Keratinocyte (primary cell): Measurements from ENCODE around the gene MAN2A2. TPM values are rescaled to one million over a fixed set of nuclear protein-coding genes. Genes with fewer than 3 reads are reported as not detected.

Source experiments
- DNase-seq: peaks from one replicate; pipeline ENCODE4 v3.0.0-alpha.2; 2011; ENCODE audit warnings: low read depth, missing footprints, low spot score
- FAIRE-seq: peaks from 2 replicates; lab custom pipeline; 2011; peaks lifted over from hg19 to GRCh38; lab: Jason Lieb, UNC
- H2AFZ ChIP-seq: 2 replicates; pipeline ENCODE4 v1.6.0; 2012; ENCODE audit warnings: low read length, control low read depth, inconsistent platforms; ENCODE audit not compliant: control insufficient read depth
- H3K27ac ChIP-seq: 2 replicates; pipeline ENCODE4 v1.5.1; 2011; ENCODE audit warnings: low read length; ENCODE audit not compliant: control insufficient read depth, insufficient read depth
- H3K27me3 ChIP-seq: 3 replicates; pipeline ENCODE4 v1.6.0; 2011; ENCODE audit warnings: low read length; ENCODE audit not compliant: control insufficient read depth, insufficient read depth; ENCODE audit errors: extremely low read depth
- H3K36me3 ChIP-seq, 2 experiments: 2 replicates in 1 of 2; 3 replicates in 1 of 2; pipeline ENCODE4 v1.5.1; 2011; ENCODE audit warnings: low read length in 2 of 2, mild to moderate bottlenecking in 1 of 2; ENCODE audit not compliant: control insufficient read depth in 2 of 2, insufficient read depth in 2 of 2; ENCODE audit errors: extremely low read depth in 1 of 2
- H3K4me1 ChIP-seq: 3 replicates; pipeline ENCODE4 v1.5.1; 2011; ENCODE audit warnings: low read length; ENCODE audit not compliant: control insufficient read depth, insufficient read depth; ENCODE audit errors: extremely low read depth
- H3K4me2 ChIP-seq: 3 replicates; pipeline ENCODE4 v1.6.0; 2011; ENCODE audit warnings: low read depth, low read length; ENCODE audit not compliant: control insufficient read depth, insufficient read depth; ENCODE audit errors: extremely low read depth
- H3K4me3 ChIP-seq, 3 experiments: fragments of 200-600 bp in 1 of 3; sonication (generic) in 1 of 3; 2 replicates in 2 of 3; 3 replicates in 1 of 3; pipeline ENCODE4 v1.5.1; 2011 to 2016; ENCODE audit warnings: low read length in 3 of 3, mild to moderate bottlenecking in 3 of 3, control low read depth in 2 of 3, inconsistent platforms in 1 of 3, low read depth in 1 of 3, mixed read lengths in 1 of 3, mixed run types in 1 of 3, moderate library complexity in 1 of 3; ENCODE audit not compliant: control insufficient read depth in 2 of 3, insufficient read depth in 2 of 3; ENCODE audit errors: extremely low read depth in 1 of 3
- H3K79me2 ChIP-seq: 2 replicates; pipeline ENCODE4 v1.6.0; 2012; ENCODE audit warnings: low read length; ENCODE audit not compliant: control insufficient read depth, insufficient read depth
- H3K9ac ChIP-seq: 3 replicates; pipeline ENCODE4 v1.6.0; 2011; ENCODE audit warnings: low read length; ENCODE audit not compliant: control insufficient read depth, insufficient read depth; ENCODE audit errors: extremely low read depth
- H3K9me1 ChIP-seq: 3 replicates; pipeline ENCODE4 v1.6.0; 2011; ENCODE audit warnings: low read length; ENCODE audit not compliant: control insufficient read depth, insufficient read depth; ENCODE audit errors: extremely low read depth
- H3K9me3 ChIP-seq: 2 replicates; pipeline ENCODE4 v1.5.1; 2012; ENCODE audit warnings: low read depth, low read length; ENCODE audit not compliant: control insufficient read depth
- H4K20me1 ChIP-seq: 3 replicates; pipeline ENCODE4 v1.6.0; 2011; ENCODE audit warnings: low read length; ENCODE audit not compliant: control insufficient read depth, insufficient read depth; ENCODE audit errors: extremely low read depth
- EZH2 ChIP-seq: IDR thresholded peaks from one replicate; pipeline ENCODE4 v1.6.1; 2012; ENCODE audit warnings: inconsistent platforms, mild to moderate bottlenecking, low read length, moderate library complexity
- dilution Hi-C: fragments of 300-500 bp; cut with MboI; formaldehyde crosslinking; loops from one replicate; pipeline ENCODE4 v1.7.0; 2020; ENCODE audit warnings: low sequenced_read_pairs; ENCODE audit not compliant: extremely low pct_ligation_motif_present
- polyA plus RNA-seq, 5 experiments: library from polyadenylated mRNA; depleted of rRNA in 3 of 5; stranded (reverse) in 3 of 5; stranded (forward) in 1 of 5; unstranded in 1 of 5; fragments of >200 nt; gene quantifications; 1 replicate in 1 of 5; 2 replicates in 3 of 5; 3 replicates in 1 of 5; pipeline versions ENCODE4 v1.2.1 to v1.2.3, GENCODE V29; 2011 to 2012; ENCODE audit warnings: missing spikeins in 2 of 5, low read depth in 1 of 5, low replicate concordance in 1 of 5
- TF ChIP-seq, protein P1 (sequence below), 3 experiments: IDR thresholded peaks in 1 of 3; conservative IDR thresholded peaks in 1 of 3; optimal IDR thresholded peaks in 1 of 3; 2 replicates in 2 of 3; 3 replicates in 1 of 3; pipeline versions ENCODE3 to v1.5.1; 2011; ENCODE audit warnings: low read length in 3 of 3, mild to moderate bottlenecking in 3 of 3, moderate library complexity in 2 of 3, control low read depth in 1 of 3, inconsistent platforms in 1 of 3; ENCODE audit not compliant: insufficient read depth in 2 of 3; ENCODE audit errors: extremely low read depth in 1 of 3

MAN2A2 gene
- polyA plus RNA-seq, 1 donor (not counting 4 experiments of a cell fraction or from before 2014, with no cell fraction given): 6.6 TPM

DNA sequence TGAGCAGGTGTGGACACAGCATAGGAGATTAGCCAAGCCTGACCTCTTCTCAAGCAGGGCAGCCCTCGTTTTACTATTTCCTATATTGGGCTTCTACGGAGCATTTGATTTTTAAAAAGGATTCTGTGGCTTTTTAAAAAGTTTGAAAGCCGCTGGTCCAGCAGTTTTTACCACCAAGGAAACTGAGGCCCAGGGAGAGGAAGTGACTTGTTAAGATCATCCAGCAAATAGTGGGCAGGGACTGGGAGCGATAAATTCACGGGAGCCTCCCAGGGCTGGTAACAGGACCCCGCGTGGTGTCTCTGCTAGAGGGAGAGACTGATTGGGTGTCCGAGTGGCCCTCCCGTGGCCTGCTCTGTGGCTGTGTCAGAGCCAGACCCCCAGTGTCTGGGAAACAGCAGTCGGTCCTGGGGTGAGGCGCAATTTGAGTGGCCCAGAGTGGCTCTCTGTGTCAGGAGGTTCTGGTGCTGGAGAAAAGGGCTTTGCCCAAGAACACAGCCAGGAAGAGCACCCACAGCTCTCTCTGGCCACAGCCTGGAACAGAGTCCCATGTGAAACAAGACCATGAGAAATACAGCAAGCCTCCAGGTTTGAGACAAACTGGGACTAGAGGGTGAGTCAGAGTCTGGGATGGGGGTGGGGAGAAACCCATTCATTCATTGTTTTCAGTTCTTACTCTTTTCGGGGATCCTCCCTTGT, 30.5 kb upstream of the MAN2A2 start:
- H3K4me2 ChIP-seq: peak overlapping the region; percentile 88
- H3K36me3 ChIP-seq: peaks cover 6 to 17% of the 10 kb centered on the region in 2 experiments
- peak overlapping the region; percentile 88 for H3K9ac ChIP-seq
- H2AFZ ChIP-seq: peak overlapping the region; percentile 71
- FAIRE-seq: peak; percentile 65
- H3K4me3 ChIP-seq: peak overlapping the region; percentile 61 to 77 (median 74)
- TF ChIP-seq, protein P1, sequence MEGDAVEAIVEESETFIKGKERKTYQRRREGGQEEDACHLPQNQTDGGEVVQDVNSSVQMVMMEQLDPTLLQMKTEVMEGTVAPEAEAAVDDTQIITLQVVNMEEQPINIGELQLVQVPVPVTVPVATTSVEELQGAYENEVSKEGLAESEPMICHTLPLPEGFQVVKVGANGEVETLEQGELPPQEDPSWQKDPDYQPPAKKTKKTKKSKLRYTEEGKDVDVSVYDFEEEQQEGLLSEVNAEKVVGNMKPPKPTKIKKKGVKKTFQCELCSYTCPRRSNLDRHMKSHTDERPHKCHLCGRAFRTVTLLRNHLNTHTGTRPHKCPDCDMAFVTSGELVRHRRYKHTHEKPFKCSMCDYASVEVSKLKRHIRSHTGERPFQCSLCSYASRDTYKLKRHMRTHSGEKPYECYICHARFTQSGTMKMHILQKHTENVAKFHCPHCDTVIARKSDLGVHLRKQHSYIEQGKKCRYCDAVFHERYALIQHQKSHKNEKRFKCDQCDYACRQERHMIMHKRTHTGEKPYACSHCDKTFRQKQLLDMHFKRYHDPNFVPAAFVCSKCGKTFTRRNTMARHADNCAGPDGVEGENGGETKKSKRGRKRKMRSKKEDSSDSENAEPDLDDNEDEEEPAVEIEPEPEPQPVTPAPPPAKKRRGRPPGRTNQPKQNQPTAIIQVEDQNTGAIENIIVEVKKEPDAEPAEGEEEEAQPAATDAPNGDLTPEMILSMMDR (optimal IDR thresholded peaks at IDR 0.05 in 1 of 3, IDR thresholded peaks at IDR 0.05 in 1 of 3, conservative IDR thresholded peaks at IDR 0.05 in 1 of 3; ENCODE audit: extremely low read depth in 1 of 3, insufficient read depth in 2 of 3, low read length in 3 of 3): no peak
- no peak for TF ChIP-seq EZH2
- H4K20me1 ChIP-seq: no peaks in the 10 kb centered on the region
- no peak for DNase-seq
- H3K4me1 ChIP-seq: peaks cover 49% of the 10 kb centered on the region
- H3K27me3 ChIP-seq: no peaks in the 10 kb centered on the region
- dilution Hi-C loops: no loop called here
- H3K27ac ChIP-seq: peak overlapping the region; percentile 92
- H3K9me3 ChIP-seq: no peaks in the 10 kb centered on the region
- H3K9me1 ChIP-seq: peaks cover 5% of the 10 kb centered on the region
- H3K79me2 ChIP-seq: peaks cover 52% of the 10 kb centered on the region

DNA sequence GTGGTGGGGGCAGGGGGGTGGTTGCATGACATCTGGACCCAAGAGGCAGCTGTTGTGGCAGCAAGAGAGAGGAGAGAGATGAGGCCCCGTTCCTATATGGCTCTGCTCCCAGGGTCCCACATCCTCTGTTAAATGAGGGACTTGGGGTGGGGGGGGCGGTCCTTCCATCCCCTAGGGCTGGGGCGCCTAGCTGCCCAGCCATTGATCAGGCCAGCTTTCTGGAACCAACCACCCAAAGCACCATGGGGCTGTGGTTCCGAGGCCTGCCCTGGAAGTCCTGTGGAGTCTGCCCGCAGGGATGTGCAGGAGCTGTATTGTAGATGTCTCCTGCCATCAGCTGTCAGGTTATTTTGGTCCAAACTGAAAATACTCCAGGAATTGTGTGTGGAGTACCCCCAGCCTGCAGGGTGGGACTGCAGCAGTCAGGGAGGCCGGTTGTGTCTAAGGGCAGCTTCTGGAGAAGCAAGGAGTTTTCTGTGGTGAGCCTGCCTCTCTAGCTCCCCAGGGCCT, 29.6 kb upstream of the MAN2A2 start:
- no peak for DNase-seq
- H2AFZ ChIP-seq: no peak overlapping the region
- peak overlapping the region; percentile 88 for H3K4me2 ChIP-seq
- no peaks in the 10 kb centered on the region for H4K20me1 ChIP-seq
- H3K4me3 ChIP-seq: peak overlapping the region; percentile 61 to 77 (median 74)
- H3K36me3 ChIP-seq: peaks cover 7 to 23% of the 10 kb centered on the region in 2 experiments
- peak overlapping the region; percentile 92 for H3K27ac ChIP-seq
- dilution Hi-C loops: no loop called here
- peaks cover 52% of the 10 kb centered on the region for H3K79me2 ChIP-seq
- no peaks in the 10 kb centered on the region for H3K27me3 ChIP-seq
- H3K4me1 ChIP-seq: peaks cover 43% of the 10 kb centered on the region
- H3K9me3 ChIP-seq: no peaks in the 10 kb centered on the region
- H3K9ac ChIP-seq: peak overlapping the region; percentile 88
- FAIRE-seq: no peak
- TF ChIP-seq, protein P1 (optimal IDR thresholded peaks at IDR 0.05 in 1 of 3, IDR thresholded peaks at IDR 0.05 in 1 of 3, conservative IDR thresholded peaks at IDR 0.05 in 1 of 3; ENCODE audit: extremely low read depth in 1 of 3, insufficient read depth in 2 of 3, low read length in 3 of 3): no peak
- no peak for TF ChIP-seq EZH2
- peaks cover 5% of the 10 kb centered on the region for H3K9me1 ChIP-seq
